ENCODE measurements around the gene RAD18. TPM values are rescaled to one million over a fixed set of nuclear protein-coding genes. Genes with fewer than 3 reads are reported as not detected.

The RAD18 gene
- total RNA-seq, 1 donor from 2014 or later, result 3.2 TPM

DNA sequence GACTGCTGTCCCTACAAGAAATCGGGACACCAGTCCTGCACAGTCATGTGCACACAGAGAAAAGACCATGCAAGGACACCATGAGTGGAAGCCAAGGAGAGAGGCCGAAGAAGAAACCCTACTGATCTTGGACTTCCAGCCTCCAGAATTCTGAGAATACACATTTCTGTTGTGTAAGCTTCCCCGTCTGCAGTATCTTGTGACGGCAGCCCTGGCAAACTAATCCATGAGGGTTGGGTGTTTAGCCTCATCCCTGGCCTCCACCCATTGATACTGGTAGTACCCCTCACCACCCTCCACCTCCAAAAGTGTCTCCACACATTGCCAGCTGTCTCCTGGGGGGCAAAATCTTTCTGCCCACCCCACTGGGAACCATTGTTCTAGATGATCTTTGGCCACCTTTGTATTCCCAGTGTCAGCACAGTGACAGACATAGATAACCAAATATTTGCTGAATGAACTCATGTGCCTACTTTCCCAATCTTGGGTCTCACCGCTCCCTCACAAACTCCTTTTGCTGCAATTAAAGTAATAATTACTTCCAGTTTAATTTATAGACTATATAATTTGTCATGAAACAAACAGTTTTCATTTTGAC is 83.8 kb downstream of the RAD18 start:
- intact Hi-C loops (cut with DNase I), result no loop called here
- DNase-seq (ENCODE audit: low spot score), result no peak

DNA sequence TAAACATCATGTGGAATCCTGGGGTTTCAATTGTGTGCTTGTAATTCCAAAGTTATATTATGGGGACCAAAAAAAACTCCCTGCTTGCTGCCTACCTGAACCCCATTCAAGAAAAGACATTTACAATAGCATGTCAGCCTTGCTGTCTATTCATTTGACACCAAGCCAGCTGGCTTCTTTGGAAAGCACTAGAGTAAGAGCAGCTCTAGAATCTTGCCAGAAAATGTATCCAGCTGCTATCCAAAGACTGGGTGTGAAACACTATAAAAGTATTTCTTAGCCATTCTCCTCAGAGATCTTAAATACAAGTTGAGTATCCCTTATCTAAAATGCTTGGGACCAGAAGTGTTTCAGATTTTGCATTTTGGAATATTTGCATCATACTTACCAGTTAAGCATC is 87.4 kb downstream of the RAD18 start:
- intact Hi-C loops (cut with DNase I), result no loop called here
- DNase-seq (ENCODE audit: low spot score), result no peak

- intact Hi-C loops (cut with DNase I), result no loop called here
Measured at GRCh38 chr3:8873740-8874139, 89.5 kb downstream of the RAD18 start.

GRCh38 chr3:8872261-8872660 is 91.0 kb downstream of the RAD18 start:
- intact Hi-C loops (cut with DNase I), result no loop called here
- DNase-seq (ENCODE audit: low spot score), result no peak

More at GRCh38 chr3:8873740-8874139, 89.5 kb downstream of the RAD18 start:
- DNase-seq (ENCODE audit: low spot score), result no peak

DNA sequence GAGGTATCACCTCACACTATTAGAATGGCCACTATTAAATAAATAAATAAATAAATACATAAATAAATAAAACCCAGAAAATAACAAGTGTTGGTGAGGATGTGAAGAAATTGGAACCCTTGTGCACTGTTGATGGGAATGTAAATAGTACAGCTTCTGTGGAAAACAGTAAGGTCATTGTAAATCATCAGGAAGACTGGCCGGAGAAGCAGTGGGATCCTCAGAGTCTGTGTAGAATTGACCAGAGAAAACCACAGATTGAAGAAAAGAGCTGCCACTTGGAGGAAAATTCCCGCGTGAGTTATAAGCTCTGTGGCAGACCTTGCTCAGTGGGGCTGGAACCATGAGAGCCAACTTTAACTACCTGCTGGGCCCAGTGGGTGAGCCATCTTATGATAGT is 92.0 kb downstream of the RAD18 start:
- DNase-seq (ENCODE audit: low spot score), result no peak
- intact Hi-C loops (cut with DNase I), result no loop called here

GRCh38 chr3:8870134-8870533 is 93.1 kb downstream of the RAD18 start:
- intact Hi-C loops (cut with DNase I), result no loop called here
- no peak for DNase-seq (ENCODE audit: low spot score)

GRCh38 chr3:8869613-8870012 is 93.7 kb downstream of the RAD18 start:
- intact Hi-C loops (cut with DNase I), result no loop called here
- DNase-seq (ENCODE audit: low spot score), result no peak

GRCh38 chr3:8868996-8869395 is 94.3 kb downstream of the RAD18 start:
- DNase-seq (ENCODE audit: low spot score), result no peak
- intact Hi-C loops (cut with DNase I), result no loop called here

DNA sequence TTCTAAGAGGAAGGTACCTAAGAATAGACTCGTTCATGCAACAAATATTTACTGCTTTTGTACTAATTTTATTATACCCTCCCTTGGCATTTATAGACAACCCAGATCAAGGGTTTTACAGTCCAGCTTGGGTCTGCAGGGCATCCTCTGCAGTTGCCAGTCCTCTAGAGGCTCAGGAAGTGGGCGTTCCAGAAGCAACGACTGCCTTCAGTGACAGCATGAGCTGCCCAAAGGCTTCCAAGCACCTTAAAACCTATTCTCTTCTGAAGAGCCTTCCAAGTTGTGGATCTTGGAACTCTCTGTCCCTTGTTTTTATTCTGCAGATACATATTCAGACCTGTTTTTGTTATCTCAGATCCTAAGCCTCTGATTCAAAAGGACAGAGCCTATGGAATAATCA is 95.6 kb downstream of the RAD18 start:
- intact Hi-C loops (cut with DNase I), result no loop called here
- no peak for DNase-seq (ENCODE audit: low spot score)

DNA sequence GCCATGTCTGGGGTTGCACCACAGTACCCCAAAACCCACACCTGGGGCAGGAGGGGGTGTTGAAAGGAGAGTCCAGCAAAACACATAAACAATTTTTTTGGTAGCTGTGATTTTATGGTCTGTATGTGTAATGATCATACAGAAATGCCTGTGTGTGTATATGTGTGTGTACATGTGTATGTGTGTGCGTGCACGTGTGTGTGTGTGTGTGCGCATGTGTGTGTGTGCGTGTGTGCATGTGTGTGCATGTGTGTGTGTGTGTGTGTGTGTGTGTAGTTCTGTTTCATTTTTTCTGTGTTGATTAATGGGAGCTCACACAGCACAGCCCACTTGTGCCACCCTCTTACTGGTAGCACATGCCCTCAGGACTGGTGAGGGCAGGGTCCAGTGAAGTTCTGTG is 97.6 kb downstream of the RAD18 start:
- intact Hi-C loops (cut with DNase I), result no loop called here
- DNase-seq (ENCODE audit: low spot score), result no peak

DNA sequence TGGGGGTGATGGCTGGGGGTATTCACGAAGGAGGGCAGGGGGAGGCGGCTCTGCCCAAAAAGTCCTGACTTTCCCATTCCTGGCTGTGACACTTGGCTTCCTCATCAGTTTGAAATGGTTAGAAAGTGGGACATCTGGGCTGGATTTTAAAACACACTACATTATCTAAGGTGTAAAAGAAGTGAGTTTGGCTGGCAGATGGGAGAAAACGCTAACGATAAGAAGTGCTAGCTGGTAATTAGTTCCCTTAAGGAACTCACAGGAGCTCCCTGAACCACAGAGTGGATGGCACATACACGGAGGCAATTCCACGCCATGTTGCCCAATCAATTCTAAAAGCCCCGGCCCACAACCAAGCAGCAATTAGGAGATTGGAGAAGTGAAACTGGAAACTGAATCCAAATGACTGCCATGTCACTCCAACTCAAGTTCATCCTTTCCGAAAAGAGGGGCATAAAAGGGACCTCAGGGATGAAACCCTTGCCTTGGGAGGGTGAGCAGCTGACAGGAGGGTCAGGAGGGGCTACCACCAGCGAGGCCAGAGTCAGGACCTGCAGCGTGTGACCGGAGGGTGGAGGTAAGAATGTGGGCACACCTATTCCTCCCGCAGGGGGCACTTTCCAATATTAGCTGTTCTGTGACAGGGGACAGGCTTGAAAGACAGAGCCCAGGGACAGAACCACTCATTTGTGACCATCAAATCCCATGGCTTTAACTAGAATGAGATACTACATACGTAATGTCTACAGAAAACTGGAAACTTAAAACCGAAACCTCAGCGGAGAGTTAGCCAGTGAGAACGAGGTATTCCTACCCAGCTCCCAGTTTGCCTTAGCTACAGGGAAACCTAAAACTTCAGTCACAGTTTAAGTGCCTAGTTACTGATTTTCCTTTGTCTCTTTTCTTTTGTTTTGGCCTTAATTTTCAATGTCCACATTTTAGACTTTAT is 98.6 kb downstream of the RAD18 start:
- intact Hi-C loops (cut with DNase I), result no loop called here
- DNase-seq (ENCODE audit: low spot score), result no peak

GRCh38 chr3:8863891-8864290 is 99.4 kb downstream of the RAD18 start:
- no peak for DNase-seq (ENCODE audit: low spot score)
- intact Hi-C loops (cut with DNase I), result no loop called here

GRCh38 chr3:8857720-8858367 is 105.4 kb downstream of the RAD18 start:
- intact Hi-C loops (cut with DNase I), result no loop called here

DNA sequence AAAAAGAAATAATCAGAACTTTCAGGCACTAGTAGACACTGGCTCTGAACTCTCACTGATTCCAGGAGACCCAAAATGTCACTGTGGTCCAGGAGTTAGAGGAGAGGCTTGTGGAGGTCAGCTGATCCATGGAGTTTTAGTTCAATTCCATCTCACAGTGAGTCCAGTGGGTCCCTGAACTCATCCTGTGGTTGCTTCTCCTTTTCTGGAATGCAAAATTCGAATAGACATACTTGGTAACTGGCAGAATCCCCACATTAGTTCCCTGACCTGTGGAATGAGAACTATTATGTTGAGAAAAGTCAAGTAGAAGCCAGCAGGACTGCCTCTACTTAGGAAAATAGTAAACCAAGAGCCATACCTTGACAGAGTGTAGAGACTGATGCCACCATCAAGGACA is 106.6 kb downstream of the RAD18 start:
- intact Hi-C loops (cut with DNase I), result no loop called here
- no peak for DNase-seq (ENCODE audit: low spot score)

More at GRCh38 chr3:8857720-8858367, 105.4 kb downstream of the RAD18 start:
- DNase-seq (ENCODE audit: low spot score), result no peak

DNA sequence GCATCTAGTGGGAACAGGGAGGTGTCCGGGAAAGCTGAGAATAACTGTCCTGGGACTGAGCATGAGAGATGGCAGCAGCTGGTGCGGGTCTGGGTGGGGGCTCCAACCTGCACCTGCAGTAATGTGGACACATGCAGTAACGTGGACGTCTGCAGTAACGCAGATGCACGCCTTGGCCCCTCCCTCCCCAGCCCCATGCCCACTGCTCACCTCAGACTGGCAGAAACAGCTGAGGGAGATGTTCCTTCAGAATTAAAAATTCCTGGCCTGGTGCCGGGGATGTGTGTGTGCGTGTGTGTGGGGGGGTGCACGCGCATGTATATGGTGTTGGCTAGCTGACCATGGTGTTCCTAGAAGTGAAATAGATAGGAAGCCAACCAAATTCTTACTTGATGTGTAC is 107.2 kb downstream of the RAD18 start:
- intact Hi-C loops (cut with DNase I), result no loop called here
- no peak for DNase-seq (ENCODE audit: low spot score)

GRCh38 chr3:8854656-8855055 is 108.6 kb downstream of the RAD18 start:
- DNase-seq (ENCODE audit: low spot score), result no peak
- intact Hi-C loops (cut with DNase I), result no loop called here

- DNase-seq (ENCODE audit: low spot score), result no peak
- intact Hi-C loops (cut with DNase I), result no loop called here
Measured at GRCh38 chr3:8853081-8853480, 110.2 kb downstream of the RAD18 start.

- DNase-seq (ENCODE audit: low spot score), result no peak
- intact Hi-C loops (cut with DNase I), result no loop called here
Measured at GRCh38 chr3:8852511-8852910, 110.8 kb downstream of the RAD18 start.

- intact Hi-C loops (cut with DNase I), result no loop called here
- no peak for DNase-seq (ENCODE audit: low spot score)
Measured at GRCh38 chr3:8851703-8852102, 111.6 kb downstream of the RAD18 start.

DNA sequence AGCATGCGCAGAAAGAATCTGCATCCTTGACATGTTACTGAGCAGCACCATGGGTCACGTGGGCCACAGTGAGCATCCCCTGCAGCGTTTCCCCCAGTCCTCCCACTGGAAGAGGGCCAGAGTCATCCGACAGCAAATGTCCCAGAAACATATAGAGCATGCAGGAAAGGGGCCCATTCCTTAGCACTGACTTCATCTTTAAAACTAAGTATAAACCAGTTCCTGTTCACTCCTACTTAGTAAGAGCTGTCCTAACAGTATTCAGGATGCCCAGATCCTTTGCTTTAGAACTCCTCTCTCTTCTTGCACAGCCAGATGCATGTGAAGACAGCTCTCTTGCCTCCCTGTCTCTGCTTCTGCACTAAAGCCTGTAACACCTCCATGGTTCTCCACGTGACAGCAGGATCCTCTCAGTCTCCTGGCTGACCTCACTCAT is 114.6 kb downstream of the RAD18 start:
- DNase-seq (ENCODE audit: low spot score), result no peak
- intact Hi-C loops (cut with DNase I), result no loop called here

DNA sequence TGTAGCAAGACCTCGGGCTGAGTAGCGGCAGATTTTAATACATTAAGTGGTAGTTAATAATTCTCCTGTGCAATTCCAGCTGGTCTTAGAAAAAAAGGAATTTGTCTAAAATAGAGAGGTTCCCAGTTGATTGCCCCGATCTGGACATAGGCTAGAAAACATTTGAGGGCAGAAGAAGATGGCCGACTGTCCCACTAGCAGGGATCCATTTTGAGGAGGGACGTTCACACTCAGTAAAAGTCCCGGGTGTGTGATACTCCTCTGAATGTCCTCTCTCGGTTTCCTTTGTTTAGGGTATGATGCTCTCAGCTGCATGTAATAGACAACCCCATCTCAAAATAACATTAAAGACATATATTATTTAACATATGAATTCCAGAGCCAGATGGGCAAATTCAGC is 116.0 kb downstream of the RAD18 start:
- no peak for DNase-seq (ENCODE audit: low spot score)
- intact Hi-C loops (cut with DNase I), result no loop called here

Data from cardiac septum (tissue), 1 donor.